Testis (tissue), 3 donors: ENCODE data around the gene PLEKHO2. TPM values are rescaled to one million over a fixed set of nuclear protein-coding genes. Genes with fewer than 3 reads are reported as not detected.

Experiments used
- DNase-seq: peaks from one replicate; pipeline ENCODE4 v3.0.0-alpha.2; 2019
- H3K27ac ChIP-seq, 2 donors: fragments of 200-600 bp; sonication (generic); one replicate each; pipeline ENCODE4 v1.5.1; 2019
- H3K27me3 ChIP-seq: fragments of 200-600 bp; sonication (generic); one replicate; pipeline ENCODE4 v1.5.1; 2019
- H3K36me3 ChIP-seq: fragments of 200-600 bp; sonication (generic); one replicate; pipeline ENCODE4 v1.5.1; 2017; ENCODE audit warnings: low read depth; ENCODE audit errors: missing control alignments
- H3K4me1 ChIP-seq: fragments of 200-600 bp; sonication (generic); one replicate; pipeline ENCODE4 v1.5.1; 2019
- H3K4me3 ChIP-seq, 2 donors: fragments of 200-600 bp; sonication (generic); one replicate each; pipeline ENCODE4 v1.5.1; 2017 to 2019
- H3K9me3 ChIP-seq: fragments of 200-600 bp; sonication (generic); one replicate; pipeline ENCODE4 v1.5.1; 2017
- CTCF ChIP-seq, 3 experiments: fragments of 450-650 bp in 2 of 3; fragments of 200-600 bp in 1 of 3; sonication (generic) in 1 of 3; IDR thresholded peaks; one replicate each; pipeline ENCODE4 v1.5.1; 2016 to 2019; ENCODE audit warnings: antibody characterized with exemption in 3 of 3, mild to moderate bottlenecking in 2 of 3, moderate library complexity in 1 of 3
- POLR2A ChIP-seq: fragments of 450-650 bp; IDR thresholded peaks from one replicate; pipeline ENCODE4 v1.6.1; 2017; ENCODE audit warnings: antibody characterized with exemption, mild to moderate bottlenecking, moderate library complexity
- WGBS, 2 donors: methylation state at CpG; one replicate each; pipeline ENCODE4 v1.1.5; 2018; 5-methylcytosine and 5-hydroxymethylcytosine counted together
- intact Hi-C: fragments of 100-400 bp; cut with DNase I; formaldehyde crosslinking; loops from one replicate; pipeline ENCODE4 v1.15.1; 2023; ENCODE audit warnings: low total_unique reads
- polyA plus RNA-seq: library from polyadenylated mRNA; stranded (reverse); fragments of 350-450 nt; fragmentation: Illumina TruSeq; extraction: RNeasy Lipid Tissue Mini Kit (QIAGEN cat#74804); gene quantifications from one replicate; pipeline ENCODE4 v1.2.3, GENCODE V29; 2014; ENCODE audit warnings: low read depth, low replicate concordance; ENCODE audit not compliant: insufficient read depth
- total RNA-seq, 2 donors: library from RNA; depleted of rRNA; stranded (reverse); fragments of >200 nt; gene quantifications; one replicate each; pipeline ENCODE4 v1.2.3, GENCODE V29; 2016

Gene PLEKHO2
- total and polyA plus RNA-seq, 3 donors from 2014 or later, result 17.2 to 28.9 (median 19.3) TPM

- Histone ChIP-seq H3K9me3 (no peaks in the 10 kb centered on the region), H3K36me3 (no peaks in the 10 kb centered on the region), H3K27me3 (no peaks in the 10 kb centered on the region), H3K4me3 (no peak overlapping the region), H3K27ac (peak overlapping the region; percentile 86 to 87), H3K4me1 (peaks cover 49% of the 10 kb centered on the region)
- 13 to 28% methylated on average over 5 of the region's 5 CpGs for WGBS, 2 donors
- TF ChIP-seq CTCF (IDR thresholded peaks at IDR 0.05), result no peak
- no peak for TF ChIP-seq POLR2A
- intact Hi-C loops, result no loop called here
- peak; percentile 90 for DNase-seq
These were observed 14.9 kb downstream of the PLEKHO2 start for GRCh38 chr15:64856429-64857145.

- Histone ChIP-seq H3K36me3 (no peaks in the 10 kb centered on the region), H3K4me1 (peaks cover 45% of the 10 kb centered on the region), H3K4me3 (no peak overlapping the region), H3K27me3 (no peaks in the 10 kb centered on the region), H3K27ac (peak overlapping the region; percentile 86 to 87), H3K9me3 (no peaks in the 10 kb centered on the region)
- no peak for DNase-seq
- TF ChIP-seq CTCF (IDR thresholded peaks at IDR 0.05), result no peak
- TF ChIP-seq POLR2A, result no peak
- intact Hi-C loops, result no loop called here
- WGBS, 2 donors, result 51 to 57% methylated on average over 4 of the region's 4 CpGs
These were observed 15.7 kb downstream of the PLEKHO2 start for GRCh38 chr15:64857421-64857820.

- Histone ChIP-seq H3K4me3 (no peak overlapping the region), H3K9me3 (no peaks in the 10 kb centered on the region), H3K27me3 (no peaks in the 10 kb centered on the region), H3K36me3 (no peaks in the 10 kb centered on the region), H3K27ac (peak overlapping the region; percentile 86 to 87), H3K4me1 (peaks cover 45% of the 10 kb centered on the region)
- intact Hi-C loops, result no loop called here
- no peak for DNase-seq
- 52 to 55% methylated on average over 4 to 6 of the region's 6 CpGs for WGBS, 2 donors
- TF ChIP-seq CTCF (IDR thresholded peaks at IDR 0.05), result no peak
- TF ChIP-seq POLR2A, result no peak
These were observed 16.4 kb downstream of the PLEKHO2 start for GRCh38 chr15:64858021-64858575.

- WGBS, 2 donors, result 70 to 84% methylated on average over 2 of the region's 2 CpGs
- H3K36me3 ChIP-seq, result no peaks in the 10 kb centered on the region
- DNase-seq, result no peak
- H3K27me3 ChIP-seq, result no peaks in the 10 kb centered on the region
- no peak overlapping the region for H3K27ac ChIP-seq
- H3K4me3 ChIP-seq, result no peak overlapping the region
- TF ChIP-seq POLR2A (no peak), CTCF (IDR thresholded peaks at IDR 0.05) (no peak)
- peaks cover 40% of the 10 kb centered on the region for H3K4me1 ChIP-seq
- intact Hi-C loops, result no loop called here
- H3K9me3 ChIP-seq, result no peaks in the 10 kb centered on the region
These were observed 17.5 kb downstream of the PLEKHO2 start for GRCh38 chr15:64859226-64859625.
